ENCODE data around the gene STK24.

STK24 gene

DNA sequence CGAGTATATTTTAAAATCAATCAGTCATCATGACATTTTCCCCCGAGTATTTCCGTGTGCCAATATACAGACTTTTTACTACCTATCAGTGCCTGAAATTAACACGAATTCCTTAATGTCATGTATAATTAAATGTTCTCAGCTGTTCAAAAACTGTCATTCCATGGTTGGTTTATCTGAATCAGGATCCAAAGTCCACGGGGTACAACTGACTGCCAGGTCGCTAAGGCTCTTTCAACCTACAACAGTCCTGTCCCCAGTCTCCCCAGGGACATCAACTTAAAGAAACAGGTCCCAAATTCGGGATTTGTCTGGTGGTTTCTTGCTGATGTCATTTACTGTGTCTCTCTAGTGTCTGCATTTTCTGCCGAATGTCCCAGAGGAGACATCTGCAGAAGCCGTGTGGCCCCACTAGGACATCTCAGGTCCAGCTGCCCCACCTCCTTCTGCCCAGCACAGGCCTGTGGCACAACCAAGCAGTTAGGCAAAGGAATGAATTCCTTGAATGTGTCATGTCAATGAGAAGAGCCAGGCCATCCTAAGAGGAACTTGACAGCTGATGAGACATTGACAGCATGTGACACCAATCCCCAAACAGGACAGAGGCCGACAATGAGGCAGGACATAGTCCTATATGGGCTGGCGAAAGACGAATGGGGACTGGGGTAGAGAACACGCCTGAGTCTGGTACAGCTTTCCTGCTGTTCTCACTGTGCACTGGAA lies 109.5 kb downstream of the STK24 start:
- no peak for DNase-seq

DNA sequence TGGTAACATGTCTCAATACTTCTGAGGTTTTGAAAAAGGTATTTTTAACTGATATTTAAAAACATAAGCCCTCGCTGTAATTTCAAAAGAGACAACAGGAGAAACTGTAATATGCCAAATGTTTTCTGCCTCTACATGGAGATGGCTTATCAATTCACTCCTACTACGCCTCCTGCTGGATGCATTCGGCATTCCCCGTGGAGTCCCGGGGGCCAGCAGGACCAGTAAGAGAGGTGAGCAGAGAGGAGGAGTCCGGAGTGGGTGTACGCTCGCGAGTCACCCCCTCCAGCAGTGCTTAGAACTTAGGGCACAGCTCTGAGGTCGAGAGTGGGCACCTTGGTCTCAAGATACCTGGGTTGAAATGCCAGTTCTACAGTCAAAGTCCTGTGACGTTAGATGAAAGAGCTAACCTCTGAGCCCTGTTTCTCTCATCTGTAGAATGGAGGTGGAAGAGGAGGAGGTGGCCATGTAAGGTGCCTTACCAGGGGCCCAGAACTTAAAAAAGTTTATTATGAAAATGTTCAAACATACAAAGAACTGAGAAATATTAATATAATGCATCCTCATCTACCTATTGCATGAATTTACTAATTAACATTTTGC lies 110.2 kb downstream of the STK24 start:
- DNase-seq = peak; percentile 33

DNA sequence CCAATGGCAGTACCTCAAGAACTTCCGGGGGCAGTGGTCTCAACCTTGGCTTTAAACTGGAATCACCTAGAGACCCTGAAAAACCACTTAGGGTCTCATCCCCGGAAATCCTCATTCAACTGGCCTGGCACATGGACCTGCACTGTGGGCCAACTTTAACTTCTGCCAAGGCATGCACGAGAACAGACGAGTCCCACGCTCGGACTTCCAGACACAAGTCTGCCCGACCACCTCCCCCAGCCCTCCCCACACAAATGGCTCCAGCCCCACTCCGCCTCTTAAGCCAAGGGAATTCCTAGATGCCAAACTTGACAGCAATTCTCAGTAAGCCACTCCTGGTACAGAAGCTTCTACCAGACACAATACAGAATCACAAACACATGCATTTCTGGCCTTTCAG lies 114.0 kb downstream of the STK24 start:
- no peak for DNase-seq

DNA sequence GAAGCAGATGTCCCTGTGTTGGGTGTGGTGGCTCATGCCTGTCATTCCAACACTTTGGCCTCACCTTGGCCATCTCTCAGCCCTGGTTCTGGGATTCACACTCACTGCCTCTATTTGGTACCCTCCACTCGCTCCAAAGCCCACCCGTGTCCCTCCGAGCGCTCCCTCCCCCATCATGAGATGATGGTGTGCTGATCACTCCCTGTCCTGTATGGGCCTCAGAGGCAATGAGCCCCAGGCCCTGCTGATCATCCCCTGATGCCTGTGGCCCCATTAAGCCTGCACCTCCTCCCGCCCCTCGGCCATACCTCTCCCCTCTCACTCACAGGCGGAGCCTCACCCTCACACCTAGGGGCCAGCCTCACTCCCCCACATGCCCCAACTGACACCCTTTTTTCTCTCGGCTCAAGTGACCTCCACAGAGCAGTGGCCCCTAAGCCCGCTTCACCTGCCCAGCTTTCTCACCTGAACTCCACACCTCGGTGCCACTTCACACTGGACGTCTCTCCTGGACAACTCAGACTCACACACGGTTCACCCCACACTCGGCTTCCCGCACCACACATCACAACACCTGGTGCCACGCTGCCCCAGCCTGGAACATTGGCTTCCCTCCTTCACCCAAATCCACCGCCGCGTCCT lies 114.5 kb downstream of the STK24 start:
- DNase-seq = no peak

DNA sequence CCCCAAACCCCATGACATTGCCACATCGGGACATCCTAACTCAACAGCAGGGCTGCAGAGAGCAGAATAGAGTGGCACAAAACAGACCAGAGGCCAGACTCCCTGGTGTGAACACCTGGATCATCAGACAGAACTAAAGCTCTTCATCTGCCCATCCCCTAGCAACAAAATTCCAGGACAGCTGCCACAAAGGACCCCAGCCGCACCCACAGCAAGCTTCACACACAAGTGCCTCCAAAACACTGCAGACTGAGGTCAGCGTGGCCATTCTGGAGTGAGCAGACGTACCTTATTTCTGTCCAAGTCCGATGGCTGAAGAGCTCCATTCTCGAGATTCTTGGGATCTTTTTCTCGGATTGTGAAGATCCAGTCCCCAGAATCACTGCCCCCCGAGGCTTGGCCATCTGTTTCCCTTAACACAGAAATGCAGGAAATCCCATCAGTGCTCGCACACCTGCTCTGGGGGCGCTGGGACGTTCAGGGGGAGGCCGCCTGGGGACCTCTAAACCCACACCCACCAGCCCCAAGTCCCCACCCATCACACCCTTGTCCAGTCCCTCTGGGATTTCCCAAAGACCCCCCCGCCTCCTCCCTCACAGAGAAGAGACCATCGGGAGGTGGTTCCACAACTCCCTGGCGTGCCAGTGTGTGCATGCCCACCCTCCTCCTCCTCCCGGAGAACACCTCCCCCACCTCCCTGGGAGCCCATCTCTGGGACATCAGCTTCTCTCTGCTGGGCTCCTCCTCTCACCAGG lies 115.2 kb downstream of the STK24 start:
- DNase-seq = no peak

DNA sequence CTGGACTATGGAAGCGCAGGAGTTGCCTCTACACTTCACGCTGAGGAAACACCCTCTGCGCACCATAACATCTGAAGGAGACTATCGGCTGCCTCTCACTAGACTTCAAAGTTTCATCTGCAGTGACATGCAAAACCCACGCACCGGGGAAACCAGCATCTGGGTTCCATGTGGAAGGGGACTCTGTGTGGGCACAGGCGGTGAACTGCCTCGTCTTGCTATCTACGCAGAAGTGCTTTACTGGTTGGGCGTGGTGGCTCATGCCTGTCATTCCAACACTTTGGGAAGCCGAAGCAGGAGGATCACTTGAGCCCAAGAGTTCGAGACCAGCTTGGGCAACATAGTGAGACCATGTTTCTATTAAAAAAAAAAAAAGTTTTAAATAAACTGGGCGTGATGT lies 116.4 kb downstream of the STK24 start:
- DNase-seq = no peak

DNA sequence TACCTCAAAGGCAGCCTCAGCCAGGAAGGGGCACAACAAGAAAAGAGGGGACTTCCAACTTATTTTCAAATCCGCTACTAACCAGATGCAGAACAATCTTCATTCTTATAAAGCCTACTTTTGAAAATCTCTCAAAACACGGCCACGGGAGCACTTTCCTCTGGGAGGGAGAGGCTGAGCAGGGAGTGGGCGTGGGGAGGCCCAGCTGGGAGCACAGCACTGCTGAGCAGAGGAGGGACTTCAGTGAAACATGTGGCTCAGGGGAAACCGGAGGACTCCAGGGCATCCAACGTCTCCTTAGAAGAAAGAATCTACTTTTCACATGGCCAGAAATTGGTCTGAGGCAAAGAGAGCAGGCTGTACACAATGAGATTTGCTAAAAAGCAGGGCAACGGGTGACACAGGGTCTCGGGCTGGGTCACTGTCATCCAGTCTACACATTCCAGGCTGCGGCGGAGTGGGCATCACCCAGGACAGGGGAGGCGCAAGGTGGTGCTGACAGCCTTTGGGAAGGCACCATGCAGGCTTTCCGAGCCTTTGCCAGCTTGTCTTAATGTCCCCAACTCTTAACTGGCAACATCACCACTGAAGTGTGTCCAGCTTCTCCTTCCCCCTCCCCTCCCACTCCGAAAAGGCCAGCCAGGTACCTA lies 117.1 kb downstream of the STK24 start:
- no peak for DNase-seq

DNA sequence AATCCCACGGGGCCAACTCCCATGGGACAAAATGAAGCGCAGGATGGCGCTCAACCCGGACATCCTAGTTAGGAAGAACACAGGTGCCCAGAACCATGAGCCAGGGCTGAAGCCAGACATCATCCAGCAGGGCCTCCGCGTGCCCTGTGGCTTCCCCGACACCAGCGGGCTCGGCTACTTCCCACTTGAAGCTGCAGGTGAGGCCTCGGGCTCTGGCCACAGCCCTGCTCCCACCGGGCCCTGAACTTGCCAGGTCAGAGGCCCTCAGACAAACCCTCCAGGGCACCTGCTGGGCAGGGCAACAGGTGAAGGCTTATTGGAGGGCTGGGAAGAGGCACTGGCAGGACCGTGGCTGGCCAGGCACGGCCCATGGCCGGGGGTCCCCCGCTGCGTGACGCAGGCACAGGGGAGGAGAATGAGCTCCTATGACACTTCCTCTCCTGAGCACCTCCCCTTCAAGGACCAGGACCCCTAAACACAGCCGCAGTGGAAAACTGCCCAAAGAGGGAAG lies 117.7 kb downstream of the STK24 start:
- no peak for DNase-seq

DNA sequence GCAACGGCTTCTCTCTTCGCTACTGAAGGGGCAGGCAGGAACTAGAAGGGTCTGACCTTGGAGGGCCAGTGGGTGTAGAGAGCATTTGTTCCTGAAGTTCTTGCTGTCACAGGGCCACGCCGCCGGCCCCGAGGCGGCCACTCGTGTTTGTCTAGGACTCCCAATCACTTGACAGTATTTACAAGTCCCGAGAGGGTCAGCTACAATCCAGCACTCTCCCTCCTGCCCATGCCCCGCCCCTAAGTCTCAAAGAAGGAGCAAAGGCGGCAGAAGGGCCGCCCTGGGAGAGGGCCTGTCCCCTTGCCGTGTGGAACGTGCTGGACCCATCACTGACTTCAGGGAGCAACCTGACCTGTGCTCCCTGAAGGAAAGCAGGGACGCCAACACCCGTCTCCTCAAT lies 118.5 kb downstream of the STK24 start:
- no peak for DNase-seq

DNA sequence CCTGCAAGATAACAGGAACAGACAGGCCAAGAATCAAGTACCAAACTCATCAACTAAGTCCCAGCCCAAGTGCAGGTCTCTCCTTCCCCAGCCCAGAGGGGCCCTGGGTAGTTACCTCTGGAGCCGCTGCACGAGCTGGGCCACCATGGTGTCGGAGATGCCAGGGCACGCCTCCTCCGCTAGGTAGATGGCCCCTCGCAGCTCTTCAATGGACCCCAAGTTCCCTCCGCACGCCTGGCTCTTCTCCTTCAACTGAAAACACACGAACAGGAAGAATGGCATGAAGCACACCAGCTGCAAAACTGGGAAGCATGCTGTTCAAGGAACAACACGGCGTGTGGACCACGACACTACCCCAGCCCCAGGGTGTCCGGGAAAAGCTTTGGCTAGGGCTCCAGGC lies 119.9 kb downstream of the STK24 start:
- DNase-seq = no peak

DNA sequence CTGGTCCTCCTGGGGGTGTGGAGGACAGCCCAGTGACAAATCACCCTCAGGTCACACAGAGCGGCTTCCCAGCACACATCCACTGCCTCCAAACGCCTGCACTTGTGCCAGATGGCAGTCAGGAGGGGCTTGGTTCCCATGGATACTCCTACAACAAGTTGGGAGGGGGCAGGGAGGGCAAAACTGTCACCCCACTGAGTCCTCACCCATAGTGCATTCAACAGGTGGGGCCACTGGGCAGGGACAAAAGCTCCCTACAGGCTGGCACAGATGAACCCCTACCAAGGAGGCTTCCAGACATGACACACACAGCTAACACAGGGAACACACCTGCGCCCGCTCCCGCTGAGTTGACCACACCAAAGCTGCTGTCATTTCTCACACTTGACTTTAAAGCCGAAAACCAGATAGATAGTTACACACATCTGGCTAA lies 120.5 kb downstream of the STK24 start:
- no peak for DNase-seq

DNA sequence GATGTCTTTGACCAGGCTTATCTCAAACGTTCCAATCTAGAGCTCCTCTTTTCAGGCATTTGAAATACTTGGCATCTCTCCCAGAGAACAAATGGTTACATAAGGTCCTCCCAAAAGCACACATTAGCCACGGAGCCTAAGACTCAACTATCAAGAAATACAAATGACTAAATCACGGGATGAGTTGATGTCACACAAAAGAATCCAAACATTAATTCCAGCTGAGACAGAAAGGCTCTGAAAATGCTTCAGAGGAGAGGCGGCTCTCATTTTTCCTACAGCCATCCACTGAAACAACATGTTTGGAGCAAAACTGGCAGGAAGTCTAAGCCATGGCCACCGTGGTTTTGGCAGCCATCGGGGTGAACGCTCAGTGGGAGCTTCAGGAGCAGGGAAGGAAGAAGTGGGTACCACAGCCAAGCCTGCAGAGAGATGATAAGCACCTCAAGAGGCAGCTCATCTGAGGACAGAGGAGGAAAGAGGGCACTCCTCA lies 122.5 kb downstream of the STK24 start:
- peak in 1 of 2 experiments; percentile 3 for DNase-seq

DNA sequence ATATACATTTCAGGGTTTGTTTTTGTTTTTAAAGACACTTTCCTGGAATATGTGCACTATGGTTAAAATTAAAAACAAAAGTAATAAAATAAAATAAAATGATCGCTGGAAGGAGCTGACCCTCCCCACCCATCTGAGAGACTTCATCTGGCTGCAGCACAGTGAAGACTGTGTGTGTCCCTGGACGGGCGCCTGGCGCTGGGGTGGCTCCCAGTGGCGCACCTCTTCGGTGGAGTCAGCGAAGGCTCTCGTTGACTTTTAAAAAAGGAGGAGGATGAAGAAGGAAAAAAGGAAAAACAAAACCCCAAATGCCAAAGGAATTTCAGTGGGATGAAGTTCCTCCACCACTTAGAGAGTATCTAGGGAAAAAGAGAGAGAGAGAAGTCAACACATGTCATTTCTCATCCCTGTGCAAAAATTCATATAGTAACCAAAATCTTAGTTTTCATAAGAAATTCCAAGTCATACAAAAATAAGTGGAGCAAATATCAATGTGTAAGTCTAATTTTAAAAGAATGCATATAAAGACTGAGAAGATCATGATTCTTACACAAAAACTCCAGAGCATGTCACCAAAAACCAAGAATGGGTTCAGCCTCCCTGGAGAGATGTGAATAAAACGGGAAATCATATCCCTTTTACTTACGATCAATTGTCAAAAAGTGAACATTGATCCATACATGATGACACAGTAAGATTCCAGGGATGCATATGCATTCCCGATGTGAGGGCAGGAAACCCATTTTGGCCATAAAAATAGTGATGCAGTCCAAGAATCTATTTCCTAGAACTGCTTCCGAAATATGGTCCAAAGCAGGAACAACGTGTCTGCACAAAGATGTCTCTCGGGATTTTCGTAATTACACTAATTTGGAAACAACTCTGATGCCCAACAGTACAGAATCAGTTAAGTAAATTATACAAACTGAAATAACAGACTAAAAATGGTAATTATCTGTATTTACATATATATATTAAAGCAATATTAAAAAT lies 123.8 kb downstream of the STK24 start:
- no peak for DNase-seq

DNA sequence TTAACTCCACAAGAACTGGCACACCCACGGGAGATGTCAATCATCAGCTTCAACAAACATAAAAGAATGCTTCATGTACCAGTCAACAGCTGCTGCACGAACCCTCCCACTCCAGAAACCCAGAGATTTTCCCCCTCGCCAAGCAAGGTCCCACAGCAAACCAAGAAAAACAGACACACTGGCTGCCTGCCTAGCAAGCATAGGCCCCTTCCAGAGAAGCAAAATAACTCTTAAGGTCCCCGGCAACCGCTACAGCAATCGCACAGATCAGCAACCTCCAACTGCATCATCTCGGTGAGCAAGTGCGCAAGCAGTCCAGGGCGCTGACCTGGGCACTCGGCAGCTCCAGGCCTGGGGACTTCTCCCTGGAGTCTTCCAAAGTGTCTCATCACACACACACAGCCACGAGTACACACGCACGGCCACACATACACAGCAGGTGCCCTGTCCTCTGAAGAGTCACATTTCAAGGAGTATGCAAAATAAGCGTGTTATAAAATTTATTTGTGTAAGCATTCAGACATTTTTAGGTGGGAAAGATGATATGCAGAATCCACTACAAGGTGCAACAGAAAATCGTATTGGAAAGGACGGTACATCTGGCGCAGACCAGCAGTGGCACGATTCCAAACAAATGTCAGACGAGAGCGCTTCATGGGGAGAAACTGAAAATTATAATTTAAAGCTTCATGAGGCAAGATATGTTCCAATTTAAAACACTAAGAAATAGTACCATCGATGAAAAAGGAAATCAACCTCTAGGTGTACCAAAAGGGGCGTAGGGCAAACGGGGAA lies 125.0 kb downstream of the STK24 start:
- DNase-seq = no peak

DNA sequence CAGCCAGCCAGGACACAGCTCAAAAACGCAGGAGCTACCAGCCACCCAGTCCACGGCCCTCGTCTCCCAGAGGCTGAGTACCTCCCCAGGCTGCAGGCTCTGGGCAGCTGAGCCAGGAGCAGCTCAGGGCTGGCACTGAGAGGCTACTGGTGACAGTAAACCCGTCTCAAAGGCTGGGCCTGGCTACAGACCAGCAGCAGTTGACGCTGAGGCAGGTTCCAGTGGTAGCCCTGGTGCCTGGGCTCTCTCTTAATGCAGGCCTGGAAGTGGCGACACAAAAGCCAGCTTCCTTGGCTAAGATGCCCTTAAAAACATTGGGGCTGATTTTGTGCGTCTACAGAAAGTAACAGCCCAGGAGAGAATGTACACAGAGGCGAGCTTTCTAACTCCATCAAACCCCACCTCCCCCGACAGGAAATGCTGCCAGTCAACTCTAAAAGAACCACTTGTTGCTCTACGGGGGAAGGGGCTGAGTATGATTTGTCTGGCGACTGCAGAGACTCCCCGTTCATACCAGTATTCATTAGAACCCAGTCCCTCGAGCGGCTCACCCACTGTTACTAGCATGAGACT lies 126.3 kb downstream of the STK24 start:
- DNase-seq = no peak

DNA sequence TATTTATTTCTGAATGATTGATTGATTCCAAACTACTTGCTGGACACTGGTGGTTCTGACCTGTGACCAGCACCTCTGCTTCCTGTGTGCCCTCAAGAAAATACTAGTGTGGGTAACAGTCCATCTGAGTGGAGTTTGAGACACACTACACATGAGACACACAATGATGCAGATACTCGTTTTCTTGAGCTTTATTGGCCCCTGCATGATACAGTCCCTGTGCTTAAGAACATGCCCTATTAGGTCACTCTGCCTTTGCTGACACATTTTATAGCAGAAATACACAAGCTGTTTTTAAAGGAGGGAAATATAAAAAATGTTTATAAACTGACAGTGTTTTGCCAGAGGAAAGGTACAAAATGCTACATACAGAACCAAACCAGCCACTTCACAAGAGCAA lies 126.9 kb downstream of the STK24 start:
- no peak for DNase-seq

DNA sequence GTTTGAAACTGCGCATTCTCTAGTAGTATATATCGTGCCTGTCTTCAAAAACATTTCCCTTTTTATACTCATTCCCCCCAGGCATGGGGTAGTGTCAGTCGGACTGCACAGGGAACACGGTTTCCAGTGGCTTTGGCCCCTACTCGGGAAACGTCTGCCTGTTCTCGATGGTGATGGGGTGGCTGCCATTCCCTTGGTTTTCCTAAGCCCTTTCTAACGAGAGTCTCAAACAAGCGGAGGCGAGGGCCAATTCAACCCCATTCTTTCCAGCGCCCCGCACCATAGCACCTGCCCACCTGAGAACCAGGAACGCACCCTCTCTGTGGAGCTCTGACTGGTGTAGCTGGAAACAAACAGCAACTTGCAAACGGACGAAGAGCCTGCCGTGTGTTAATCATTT lies 127.6 kb downstream of the STK24 start:
- no peak for DNase-seq

DNA sequence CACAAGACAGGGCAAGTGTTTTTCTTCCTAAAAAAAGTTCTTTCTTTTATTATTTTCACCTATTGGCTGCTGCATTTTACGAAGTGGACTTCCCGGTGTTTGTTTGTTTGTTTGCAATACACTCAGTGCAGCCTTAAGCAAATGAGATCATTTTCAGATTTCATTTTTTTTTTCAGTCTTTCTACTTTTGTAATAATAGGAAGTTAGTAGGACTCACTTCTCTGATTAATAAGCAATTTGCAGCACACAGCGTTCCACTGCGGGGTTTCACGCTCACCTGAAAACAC lies 128.3 kb downstream of the STK24 start:
- DNase-seq = no peak

DNA sequence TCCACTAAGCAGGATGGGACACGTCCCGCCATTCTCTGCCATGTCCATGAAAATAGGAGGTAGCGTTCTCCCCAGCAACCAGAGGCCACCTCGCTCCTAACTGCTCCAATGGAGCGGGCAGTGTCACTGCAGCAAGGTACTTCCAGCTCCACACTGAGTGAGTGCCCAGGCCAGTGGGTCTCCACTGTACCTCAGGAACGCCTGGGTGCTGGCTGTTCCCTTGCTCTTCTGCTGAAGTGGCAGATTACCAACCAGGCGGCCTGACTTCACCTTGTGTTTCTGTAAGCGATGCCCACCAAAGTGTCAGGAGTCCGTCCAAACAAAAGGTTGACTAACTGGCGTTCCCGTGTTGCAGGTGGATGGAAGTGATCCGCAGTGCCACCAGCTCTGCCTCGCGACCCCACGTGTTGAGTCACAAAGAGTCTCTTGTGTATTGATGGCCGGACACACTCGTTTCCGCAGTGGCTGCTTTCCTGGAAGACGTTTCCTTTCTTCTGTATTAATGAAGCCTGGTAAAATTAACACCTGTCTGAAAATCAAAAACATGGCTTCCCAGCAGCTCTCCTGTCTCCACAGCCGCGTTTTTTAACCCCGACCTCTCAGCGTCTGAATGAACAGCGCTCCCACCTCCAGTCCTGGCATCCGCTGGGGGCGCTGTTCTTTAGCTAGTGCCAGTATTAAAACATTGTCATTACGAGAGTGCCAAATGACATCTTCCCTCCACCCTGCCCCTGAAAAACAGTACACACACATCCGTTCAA lies 128.8 kb downstream of the STK24 start:
- peak; percentile 11 to 13 for DNase-seq

DNA sequence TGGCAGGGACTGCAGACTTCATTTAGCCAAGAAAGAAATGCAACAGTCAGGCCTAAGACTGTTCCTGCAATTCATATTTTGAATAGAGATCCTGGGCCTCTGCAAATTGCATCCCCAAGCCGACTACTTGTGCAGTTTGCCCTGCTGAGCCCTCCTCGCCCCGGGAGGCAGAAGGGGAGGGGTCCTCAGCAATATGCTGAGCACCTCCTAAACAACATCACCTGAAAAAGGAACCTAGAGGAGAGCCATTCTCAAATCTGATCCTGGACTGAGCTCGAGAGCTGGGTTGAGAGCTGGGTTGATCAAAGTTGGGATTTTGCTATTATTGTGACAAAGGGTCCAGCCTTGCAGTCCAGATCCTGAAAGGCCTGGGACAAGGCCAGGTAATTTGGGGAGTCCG lies 129.8 kb downstream of the STK24 start:
- DNase-seq = no peak

All from Kasumi-1 (cell line).